ENCODE measurements around the gene GATA6.

The GATA6 gene

GRCh38 chr18:22241921-22242361, 72.6 kb downstream of the GATA6 start:
- DNase-seq (ENCODE audit: low read depth, low spot score): no peak

- DNase-seq (ENCODE audit: low read depth, low spot score): no peak
These were observed 74.1 kb downstream of the GATA6 start for GRCh38 chr18:22243513-22243912.

- DNase-seq (ENCODE audit: low read depth, low spot score): no peak
These were observed 80.6 kb downstream of the GATA6 start for GRCh38 chr18:22250026-22250425.

GRCh38 chr18:22250591-22250996, 81.2 kb downstream of the GATA6 start:
- DNase-seq (ENCODE audit: low read depth, low spot score): no peak
